Upper lobe of right lung (tissue), 1 donor: ENCODE data around the gene RPGRIP1L. TPM values are rescaled to one million over a fixed set of nuclear protein-coding genes. Genes with fewer than 3 reads are reported as not detected.

Experiments
- ATAC-seq: fragments of 200-7000 bp; cut with Tn5 transposase; one replicate; pipeline ENCODE4 v1.9.1; 2020; ENCODE audit warnings: mild to moderate bottlenecking, moderate library complexity
- DNase-seq: peaks from one replicate; pipeline ENCODE4 v3.0.0-alpha.2; 2020
- H3K27ac ChIP-seq: fragments of 200-600 bp; one replicate; pipeline ENCODE4 v1.8.0; 2022
- H3K27me3 ChIP-seq: fragments of 200-600 bp; one replicate; pipeline ENCODE4 v1.8.0; 2022; ENCODE audit warnings: mild to moderate bottlenecking
- H3K36me3 ChIP-seq: fragments of 200-600 bp; one replicate; pipeline ENCODE4 v1.8.0; 2022
- H3K4me1 ChIP-seq: fragments of 200-600 bp; one replicate; pipeline ENCODE4 v1.8.0; 2022
- H3K4me3 ChIP-seq: fragments of 200-600 bp; one replicate; pipeline ENCODE4 v1.8.0; 2022; ENCODE audit warnings: mild to moderate bottlenecking
- H3K9me3 ChIP-seq: fragments of 200-600 bp; one replicate; pipeline ENCODE4 v1.8.0; 2022
- intact Hi-C: fragments of 100-400 bp; cut with DNase I; formaldehyde crosslinking; loops from one replicate; pipeline ENCODE4 v1.11.0; 2022
- total RNA-seq: library from RNA; stranded (reverse); fragmentation: NEBNext Ultra II Directional; extraction: Animal tissue kit (Norgen Biotek cat#: 25700); gene quantifications from one replicate; pipeline ENCODE4 v1.2.1, GENCODE V29; 2021
- TF ChIP-seq, protein P1 (sequence below): fragments of 200-600 bp; IDR thresholded peaks from one replicate; pipeline ENCODE4 v1.8.0; 2022; ENCODE audit warnings: antibody characterized with exemption
- donor health status: DM: no; HTN: yes; CAD: no; lungs with severe emphysema.

The RPGRIP1L gene
- total RNA-seq, 1 donor from 2014 or later = 3.5 TPM

DNA sequence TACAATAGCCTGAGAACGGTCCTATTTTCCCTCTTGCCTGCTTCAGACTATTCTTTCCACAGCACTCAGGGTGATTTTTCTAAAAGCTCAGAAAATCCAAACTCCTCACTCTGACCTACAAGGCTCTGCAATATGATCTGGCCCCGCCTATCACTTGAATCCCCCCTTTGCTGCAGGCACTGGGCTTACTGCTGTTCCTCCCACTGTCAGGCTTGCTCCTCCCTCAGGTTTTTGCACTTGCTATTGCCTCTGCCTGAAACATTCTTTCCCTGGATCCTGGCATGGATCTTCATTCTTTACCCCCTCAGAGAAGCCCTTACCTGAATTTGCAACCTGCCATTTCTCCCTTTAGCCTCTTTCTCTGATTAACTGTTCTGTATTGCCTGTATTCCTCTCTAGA is 52.3 kb downstream of the RPGRIP1L start:
- Histone ChIP-seq H3K27ac (no peak overlapping the region), H3K36me3 (peaks cover 4% of the 10 kb centered on the region), H3K4me1 (no peaks in the 10 kb centered on the region), H3K4me3 (no peak overlapping the region), H3K9me3 (no peaks in the 10 kb centered on the region), H3K27me3 (no peaks in the 10 kb centered on the region)
- no peak for ATAC-seq
- TF ChIP-seq, protein P1, sequence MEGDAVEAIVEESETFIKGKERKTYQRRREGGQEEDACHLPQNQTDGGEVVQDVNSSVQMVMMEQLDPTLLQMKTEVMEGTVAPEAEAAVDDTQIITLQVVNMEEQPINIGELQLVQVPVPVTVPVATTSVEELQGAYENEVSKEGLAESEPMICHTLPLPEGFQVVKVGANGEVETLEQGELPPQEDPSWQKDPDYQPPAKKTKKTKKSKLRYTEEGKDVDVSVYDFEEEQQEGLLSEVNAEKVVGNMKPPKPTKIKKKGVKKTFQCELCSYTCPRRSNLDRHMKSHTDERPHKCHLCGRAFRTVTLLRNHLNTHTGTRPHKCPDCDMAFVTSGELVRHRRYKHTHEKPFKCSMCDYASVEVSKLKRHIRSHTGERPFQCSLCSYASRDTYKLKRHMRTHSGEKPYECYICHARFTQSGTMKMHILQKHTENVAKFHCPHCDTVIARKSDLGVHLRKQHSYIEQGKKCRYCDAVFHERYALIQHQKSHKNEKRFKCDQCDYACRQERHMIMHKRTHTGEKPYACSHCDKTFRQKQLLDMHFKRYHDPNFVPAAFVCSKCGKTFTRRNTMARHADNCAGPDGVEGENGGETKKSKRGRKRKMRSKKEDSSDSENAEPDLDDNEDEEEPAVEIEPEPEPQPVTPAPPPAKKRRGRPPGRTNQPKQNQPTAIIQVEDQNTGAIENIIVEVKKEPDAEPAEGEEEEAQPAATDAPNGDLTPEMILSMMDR = no peak
- intact Hi-C loops = no loop called here
- DNase-seq = no peak

DNA sequence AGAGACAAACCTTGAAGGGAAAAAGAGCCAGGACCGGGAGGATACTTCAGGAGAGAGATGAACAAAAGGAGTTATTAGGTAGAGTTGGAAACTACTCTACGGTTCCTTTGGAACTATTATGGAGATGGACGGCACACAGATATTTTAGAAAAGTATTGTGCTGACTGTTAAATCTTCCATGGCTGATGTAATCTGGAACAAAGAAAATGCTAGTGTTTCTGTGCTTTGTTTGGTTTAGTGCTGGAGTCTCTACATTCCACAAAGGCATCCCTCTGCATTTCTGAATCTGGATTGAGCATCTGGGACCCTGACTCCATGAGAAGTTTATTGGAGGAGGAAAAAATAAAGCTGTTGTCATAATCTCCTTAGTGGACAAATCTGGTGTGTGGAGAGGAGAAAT is 57.2 kb downstream of the RPGRIP1L start:
- no peaks in the 10 kb centered on the region for H3K4me1 ChIP-seq
- intact Hi-C loops = no loop called here
- H3K4me3 ChIP-seq = no peak overlapping the region
- DNase-seq (no peak), ATAC-seq (no peak)
- TF ChIP-seq, protein P1 = no peak
- H3K27me3 ChIP-seq = no peaks in the 10 kb centered on the region
- peaks cover 9% of the 10 kb centered on the region for H3K9me3 ChIP-seq
- no peak overlapping the region for H3K27ac ChIP-seq
- H3K36me3 ChIP-seq = no peaks in the 10 kb centered on the region

DNA sequence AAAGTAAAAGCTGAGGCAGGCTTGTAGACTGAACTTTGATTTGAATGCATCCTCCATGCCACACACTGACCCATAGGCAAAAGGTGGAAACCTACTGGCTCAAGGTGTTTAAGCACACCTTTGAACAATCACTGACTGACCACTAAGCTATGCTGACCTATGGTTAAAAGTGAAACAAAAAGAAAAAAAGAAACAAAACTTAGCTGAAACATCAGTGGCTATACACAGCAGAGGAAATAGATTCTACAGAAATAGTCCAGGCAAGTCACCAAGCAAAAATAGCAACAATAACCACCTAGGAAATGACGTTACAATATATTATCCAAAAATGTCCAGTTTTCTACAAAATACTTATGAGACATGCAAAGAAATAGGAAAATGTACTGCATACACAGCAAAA is 60.2 kb downstream of the RPGRIP1L start:
- ATAC-seq = no peak
- DNase-seq = no peak
- H3K4me1 ChIP-seq = no peaks in the 10 kb centered on the region
- no peaks in the 10 kb centered on the region for H3K36me3 ChIP-seq
- H3K4me3 ChIP-seq = no peak overlapping the region
- no peaks in the 10 kb centered on the region for H3K27me3 ChIP-seq
- H3K9me3 ChIP-seq = peaks cover 9% of the 10 kb centered on the region
- no peak overlapping the region for H3K27ac ChIP-seq
- intact Hi-C loops = no loop called here
- TF ChIP-seq, protein P1 = no peak

DNA sequence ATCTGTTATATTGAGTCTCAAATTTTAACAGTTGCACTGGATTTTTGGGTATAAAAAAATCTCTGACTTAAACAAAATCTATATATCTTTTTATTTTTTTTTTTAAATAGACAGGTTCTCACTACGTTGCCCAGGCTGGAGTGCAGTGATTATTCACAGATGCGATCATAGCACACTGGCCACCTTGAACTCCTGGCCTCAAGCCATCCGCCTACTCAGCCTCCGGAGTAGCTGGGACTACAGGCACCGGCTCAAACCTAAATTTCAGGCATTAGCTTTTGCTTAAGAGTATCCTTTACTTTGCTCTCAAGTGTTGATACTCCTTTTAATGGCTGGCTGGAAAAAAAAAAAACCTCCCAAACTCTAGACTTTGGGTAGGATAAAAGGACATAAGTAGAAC is 61.6 kb downstream of the RPGRIP1L start:
- H3K4me3 ChIP-seq = no peak overlapping the region
- ATAC-seq = peak; percentile 67
- no peaks in the 10 kb centered on the region for H3K27me3 ChIP-seq
- TF ChIP-seq, protein P1 = no peak
- DNase-seq = peak; percentile 77
- no peak overlapping the region for H3K27ac ChIP-seq
- no peaks in the 10 kb centered on the region for H3K36me3 ChIP-seq
- no peaks in the 10 kb centered on the region for H3K4me1 ChIP-seq
- H3K9me3 ChIP-seq = peaks cover 9% of the 10 kb centered on the region
- intact Hi-C loops = no loop called here

DNA sequence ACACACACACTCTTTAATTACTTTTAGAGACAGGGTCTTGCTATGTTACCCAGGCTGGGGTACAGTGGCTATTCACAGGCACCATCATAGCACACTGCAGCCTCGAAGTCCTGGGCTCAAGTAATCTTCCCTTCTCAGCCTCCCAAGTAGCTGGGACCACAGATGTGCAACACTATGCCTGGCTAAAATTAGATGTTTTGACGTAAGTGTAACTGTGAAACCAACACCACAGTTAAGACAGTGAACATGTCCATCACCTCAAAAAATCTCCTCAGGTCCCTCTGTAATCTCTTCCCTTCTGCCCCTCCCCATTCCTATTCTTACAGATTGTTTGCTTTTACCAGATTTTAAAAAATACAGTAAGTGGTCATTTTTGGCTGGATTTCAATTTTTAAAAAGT is 66.7 kb downstream of the RPGRIP1L start:
- no peak overlapping the region for H3K27ac ChIP-seq
- ATAC-seq (no peak), DNase-seq (no peak)
- H3K4me1 ChIP-seq = no peaks in the 10 kb centered on the region
- no peaks in the 10 kb centered on the region for H3K27me3 ChIP-seq
- no peaks in the 10 kb centered on the region for H3K36me3 ChIP-seq
- intact Hi-C loops = loop anchor here (10.0 kb wide), 1 partner anchor 162 kb away; no protein-coding TSS in a partner anchor
- no peaks in the 10 kb centered on the region for H3K9me3 ChIP-seq
- H3K4me3 ChIP-seq = no peak overlapping the region
- TF ChIP-seq, protein P1 = no peak

DNA sequence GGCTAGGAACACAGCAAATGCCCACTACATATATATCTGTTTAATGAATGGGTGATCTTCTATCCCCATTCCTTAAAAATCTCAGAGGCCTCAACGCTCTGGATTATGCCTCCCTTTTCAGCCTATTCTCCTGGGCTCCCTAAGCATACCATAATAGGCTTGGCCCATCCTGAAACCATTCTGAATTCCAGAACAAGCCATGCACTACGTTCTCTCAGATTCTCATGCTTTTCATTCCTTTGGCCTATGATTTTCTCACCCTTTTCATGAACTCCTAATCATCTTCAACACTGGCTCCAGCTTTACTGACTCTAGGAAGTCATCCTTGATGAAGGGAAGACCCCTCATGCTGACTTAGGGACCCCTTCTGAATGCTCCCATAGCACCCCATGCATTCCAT is 71.1 kb downstream of the RPGRIP1L start:
- TF ChIP-seq, protein P1 = no peak
- Histone ChIP-seq H3K36me3 (no peaks in the 10 kb centered on the region), H3K4me1 (no peaks in the 10 kb centered on the region), H3K9me3 (no peaks in the 10 kb centered on the region), H3K27me3 (no peaks in the 10 kb centered on the region), H3K27ac (no peak overlapping the region), H3K4me3 (no peak overlapping the region)
- DNase-seq = no peak
- no peak for ATAC-seq
- intact Hi-C loops = loop anchor here (10.0 kb wide), 1 partner anchor 158 kb away; no protein-coding TSS in a partner anchor
